GM19240 (cell line): ENCODE measurements around the gene SOCS3.

Experiments
- DNase-seq: peaks from one replicate; pipeline ENCODE4 v3.0.0; 2011; ENCODE audit warnings: low spot score; ENCODE audit not compliant: insufficient read length

Gene SOCS3

DNA sequence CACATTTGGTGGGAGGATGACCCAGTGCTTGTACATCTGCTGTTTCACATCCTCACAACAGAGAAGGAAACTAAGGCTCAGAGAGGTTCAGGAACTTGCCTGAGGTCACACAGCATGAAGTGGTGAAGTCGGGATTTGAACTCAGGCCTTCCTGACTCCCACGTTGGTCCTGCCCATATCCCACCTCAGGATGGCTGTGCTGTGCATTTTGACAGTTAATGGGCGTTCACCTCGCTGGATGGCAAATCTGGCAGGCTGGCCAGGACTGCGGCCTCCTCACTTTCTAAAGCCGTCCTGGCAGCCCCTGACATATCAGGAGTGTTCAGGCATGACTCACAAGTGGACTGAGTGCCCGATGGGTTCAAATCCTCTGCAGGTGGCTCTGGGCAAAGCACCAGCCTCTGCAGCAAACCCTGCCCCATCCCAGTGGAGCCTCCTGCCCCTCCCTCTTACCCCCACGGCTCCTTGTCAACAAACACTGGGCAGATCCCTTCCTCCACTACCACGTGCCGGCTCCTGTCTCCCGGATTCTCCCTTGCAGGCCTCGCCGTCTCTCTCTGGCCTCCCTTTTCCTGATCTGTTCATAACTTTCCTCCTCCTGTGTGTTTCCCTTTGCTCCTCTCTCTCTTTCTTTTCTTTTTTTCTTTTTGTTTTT lies 29.2 kb downstream of the SOCS3 start:
- DNase-seq = no peak

DNA sequence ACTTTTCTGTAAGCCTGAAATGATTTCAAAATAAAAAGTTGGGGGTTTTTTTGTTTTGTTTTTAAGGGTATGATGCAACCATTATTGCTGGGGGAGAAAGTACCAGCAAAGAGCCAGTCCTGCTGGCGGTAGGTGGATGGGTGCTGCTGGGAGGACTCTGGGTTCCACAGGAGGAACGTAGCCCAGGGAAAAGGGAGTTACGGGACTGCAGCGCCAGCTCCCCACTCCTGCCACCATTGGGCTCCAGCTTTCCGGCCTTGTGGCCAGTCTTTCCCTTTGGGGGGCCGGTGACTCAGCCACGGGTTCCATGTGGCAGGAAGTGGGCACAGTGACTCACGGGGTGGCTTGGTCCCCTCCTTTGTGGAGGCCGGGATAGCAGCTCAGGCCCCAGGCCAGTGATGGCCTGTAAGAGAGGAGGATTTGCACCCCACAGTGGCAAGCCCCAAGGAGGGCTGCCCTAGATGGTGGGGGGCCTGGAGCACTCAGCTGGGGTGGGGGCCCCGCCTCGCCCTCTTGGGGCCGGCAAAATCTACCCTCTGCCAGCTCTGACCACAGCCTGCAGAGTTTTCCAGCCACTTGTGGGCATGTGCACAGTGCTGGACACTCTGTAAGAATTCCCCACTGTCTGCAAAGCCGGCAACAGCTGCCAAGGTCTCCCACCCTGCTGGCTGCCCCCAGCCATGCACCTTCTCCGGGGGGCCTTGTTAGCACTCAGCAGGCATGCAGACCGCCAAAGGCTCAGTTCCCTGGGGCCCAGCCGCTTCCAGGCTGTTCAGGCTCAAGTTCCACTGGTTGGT lies 30.4 kb downstream of the SOCS3 start:
- DNase-seq = no peak

DNA sequence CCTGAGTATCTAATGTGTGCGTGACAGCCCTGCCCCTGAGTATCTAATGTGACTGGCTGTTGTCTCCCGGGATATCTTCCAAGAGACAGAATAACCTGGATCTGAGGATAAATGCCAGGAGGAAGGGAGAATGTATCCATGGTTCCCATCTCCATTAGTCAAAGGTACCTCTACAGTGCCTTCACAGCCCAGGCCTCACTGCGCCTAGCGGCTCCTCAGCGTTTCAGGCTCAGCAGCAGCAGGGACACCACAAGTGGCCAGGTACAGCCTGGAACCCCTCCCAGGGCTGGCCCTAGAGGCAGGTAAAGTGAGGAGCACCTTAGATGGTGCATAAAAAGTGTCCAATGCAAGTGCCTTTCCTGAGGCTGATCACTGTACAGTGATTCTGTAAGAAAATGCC lies 32.0 kb downstream of the SOCS3 start:
- DNase-seq = no peak

GRCh38 chr17:78325076-78325687 lies 34.7 kb downstream of the SOCS3 start:
- no peak for DNase-seq

GRCh38 chr17:78324391-78325075 lies 35.3 kb downstream of the SOCS3 start:
- DNase-seq = no peak

DNA sequence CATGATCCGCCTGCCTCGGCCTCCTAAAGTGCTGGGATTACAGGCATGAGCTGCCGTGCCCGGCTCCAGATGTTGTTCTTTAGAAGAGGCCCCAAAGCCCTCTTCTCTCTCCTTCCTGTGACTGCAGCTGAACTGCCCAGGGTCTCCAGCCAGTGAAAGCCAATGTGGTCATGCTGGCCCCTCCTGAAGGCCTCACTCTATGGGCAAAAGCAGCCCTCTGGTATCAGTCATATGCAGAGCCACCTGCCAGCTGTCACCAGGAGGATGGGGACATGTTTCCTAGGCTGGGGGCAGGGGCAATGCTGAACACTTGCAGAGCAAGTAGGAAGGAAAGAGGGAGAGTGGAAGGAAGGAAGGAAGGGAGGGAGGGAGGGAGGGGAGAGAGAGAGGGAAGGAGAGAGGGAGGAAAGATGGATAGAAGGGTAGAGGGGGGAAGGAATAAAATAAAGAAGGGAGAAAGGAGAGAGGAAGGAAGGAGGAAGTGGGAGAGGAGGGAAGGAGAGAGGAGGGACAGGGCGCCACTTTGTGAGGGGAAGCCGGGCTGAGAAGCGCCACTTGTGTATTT lies 36.0 kb downstream of the SOCS3 start:
- no peak for DNase-seq

- no peak for DNase-seq
Observed at GRCh38 chr17:78322858-78323455, 36.9 kb downstream of the SOCS3 start.

GRCh38 chr17:78322327-78322857 lies 37.5 kb downstream of the SOCS3 start:
- no peak for DNase-seq

DNA sequence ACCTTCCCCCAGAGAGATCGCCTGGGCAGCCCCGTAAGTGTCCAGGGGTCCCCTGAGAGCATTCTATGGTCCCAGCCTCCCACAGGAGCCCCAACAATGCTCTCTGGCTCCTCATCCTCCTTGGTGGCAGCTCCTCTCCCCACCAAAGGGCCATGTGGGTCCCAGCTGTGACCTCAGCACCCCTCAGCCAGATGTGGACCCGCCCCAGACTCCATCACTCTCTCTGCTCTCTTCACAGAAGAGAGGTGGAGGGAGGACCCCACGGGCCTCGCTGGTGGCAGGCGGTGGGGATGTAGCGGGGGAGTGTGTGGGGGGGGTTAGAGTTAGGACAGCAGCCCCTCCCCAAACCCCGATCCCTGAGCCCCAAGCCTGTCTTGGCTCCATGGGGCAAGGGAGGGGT lies 41.0 kb downstream of the SOCS3 start:
- no peak for DNase-seq

DNA sequence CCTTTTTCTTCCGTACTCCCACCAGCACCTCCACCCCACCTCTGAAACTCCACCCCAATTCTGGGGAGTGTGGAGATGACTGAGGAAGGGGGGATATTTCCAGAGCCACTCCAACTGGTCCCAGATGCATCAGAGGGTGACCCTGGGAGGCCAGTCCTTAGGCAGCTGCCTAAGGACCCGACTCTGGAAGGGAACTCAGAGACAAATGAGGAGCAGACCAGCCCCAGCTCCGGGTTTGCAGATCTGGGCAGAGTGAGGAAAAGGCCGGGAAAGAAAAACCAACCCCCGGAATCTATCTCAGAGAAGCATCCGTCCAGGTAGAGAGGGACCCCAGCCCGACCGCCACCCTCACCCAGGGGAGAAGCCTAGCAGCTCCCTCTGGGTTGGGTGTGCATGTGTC lies 41.5 kb downstream of the SOCS3 start:
- DNase-seq = no peak

- no peak for DNase-seq
Observed at GRCh38 chr17:78317794-78318400, 42.0 kb downstream of the SOCS3 start.

- no peak for DNase-seq
Observed at GRCh38 chr17:78316867-78317789, 42.7 kb downstream of the SOCS3 start.

DNA sequence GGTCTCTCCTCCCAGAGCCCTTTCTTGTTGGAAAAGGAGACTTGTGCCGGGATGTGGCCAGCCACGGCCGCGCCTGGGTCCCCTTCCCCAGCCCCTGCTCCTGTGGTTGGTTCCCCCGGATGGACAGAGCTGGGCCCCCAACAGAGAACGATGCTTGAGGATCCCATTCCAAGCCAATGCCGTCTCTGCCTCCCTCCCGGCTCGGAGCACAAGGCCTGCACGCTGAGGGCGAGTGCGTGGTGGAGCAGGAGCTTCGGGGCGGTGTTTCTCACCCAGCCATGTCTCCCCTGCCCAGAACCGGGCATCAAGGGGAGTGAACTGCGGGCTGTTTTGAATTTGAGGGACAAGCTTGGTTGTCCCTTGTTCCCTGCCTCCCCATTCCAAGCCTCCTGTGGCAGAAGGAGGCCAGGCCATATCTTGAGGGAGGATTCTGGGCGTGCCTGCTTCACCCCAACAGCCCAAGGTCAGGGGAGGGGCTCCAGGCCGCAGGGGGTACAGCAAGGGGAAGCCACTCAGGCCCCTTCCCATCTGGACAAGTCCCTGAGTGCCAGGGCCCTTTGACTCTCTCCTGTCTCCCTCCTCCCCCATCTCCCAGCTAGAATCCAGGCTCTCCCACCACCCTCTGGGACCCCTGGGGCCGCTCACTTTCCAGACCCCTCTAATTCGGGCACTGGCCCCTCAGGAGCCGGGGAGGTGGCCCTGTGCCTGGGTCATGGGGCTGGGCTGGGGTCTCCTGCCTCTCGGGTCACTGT lies 43.6 kb downstream of the SOCS3 start:
- no peak for DNase-seq

- peak; percentile 38 for DNase-seq
Observed at GRCh38 chr17:78315355-78316114, 44.3 kb downstream of the SOCS3 start.

- DNase-seq = no peak
Observed at GRCh38 chr17:78314683-78315354, 45.1 kb downstream of the SOCS3 start.

- DNase-seq = peak; percentile 55
Observed at GRCh38 chr17:78313735-78314648, 45.9 kb downstream of the SOCS3 start.
